Measurements from ENCODE around the gene TCEAL3.
"Not testable (repeated sequence)": the region's sequence is repeated elsewhere in the genome, so short reads cannot be mapped to it uniquely, and the experiment has no call there.

Gene TCEAL3

GRCh38 chrX:103628386-103629317 is 20.9 kb downstream of the TCEAL3 start, which contains the start of gene TCEAL1:
TSS of gene TCEAL1 (plus strand) at chrX:103628975. CDS start at chrX:103629917, 942 bp downstream.
- peak; percentile 40 for DNase-seq

DNA sequence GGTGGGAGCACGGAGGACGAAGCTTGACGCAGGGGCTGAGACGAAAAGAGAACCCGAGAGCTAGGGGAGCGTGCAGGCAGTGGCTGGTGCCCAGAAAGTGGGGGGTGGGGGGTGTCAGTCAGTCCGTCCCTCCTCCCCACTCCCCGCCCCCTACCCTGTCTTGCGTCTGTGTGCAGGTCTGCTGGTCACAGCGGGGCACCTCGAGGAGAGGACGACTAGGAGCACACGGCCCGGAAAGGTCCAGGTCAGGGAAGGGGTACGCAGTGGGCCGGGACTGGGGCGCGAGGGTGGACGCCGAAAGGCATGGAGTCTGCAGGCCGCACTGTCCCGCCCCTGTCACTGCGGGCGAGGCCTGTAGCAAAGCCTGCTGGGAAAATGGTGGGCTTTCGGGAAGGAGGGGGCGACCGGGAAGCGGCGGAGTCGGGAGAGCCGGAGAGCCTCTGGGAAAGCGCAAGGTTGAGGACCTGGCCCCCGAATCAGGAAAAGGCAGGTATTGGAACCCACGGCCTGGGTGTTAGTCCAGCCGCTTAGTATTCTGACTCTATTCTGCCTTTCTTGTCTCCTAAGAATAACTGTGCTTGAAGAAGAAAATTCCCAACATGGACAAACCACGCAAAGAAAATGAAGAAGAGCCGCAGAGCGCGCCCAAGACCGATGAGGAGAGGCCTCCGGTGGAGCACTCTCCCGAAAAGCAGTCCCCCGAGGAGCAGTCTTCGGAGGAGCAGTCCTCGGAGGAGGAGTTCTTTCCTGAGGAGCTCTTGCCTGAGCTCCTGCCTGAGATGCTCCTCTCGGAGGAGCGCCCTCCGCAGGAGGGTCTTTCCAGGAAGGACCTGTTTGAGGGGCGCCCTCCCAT is 21.8 kb downstream of the TCEAL3 start:
- peak; percentile 19 for DNase-seq

DNA sequence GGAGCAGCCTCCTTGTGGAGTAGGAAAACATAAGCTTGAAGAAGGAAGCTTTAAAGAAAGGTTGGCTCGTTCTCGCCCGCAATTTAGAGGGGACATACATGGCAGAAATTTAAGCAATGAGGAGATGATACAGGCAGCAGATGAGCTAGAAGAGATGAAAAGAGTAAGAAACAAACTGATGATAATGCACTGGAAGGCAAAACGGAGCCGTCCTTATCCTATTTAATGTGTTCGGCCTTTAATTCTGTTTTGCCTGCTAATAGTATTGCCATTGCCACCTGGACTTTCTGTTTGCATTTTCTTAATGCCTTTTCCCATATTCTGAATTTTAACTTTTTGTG is 22.4 kb downstream of the TCEAL3 start:
- DNase-seq, result no peak

DNA sequence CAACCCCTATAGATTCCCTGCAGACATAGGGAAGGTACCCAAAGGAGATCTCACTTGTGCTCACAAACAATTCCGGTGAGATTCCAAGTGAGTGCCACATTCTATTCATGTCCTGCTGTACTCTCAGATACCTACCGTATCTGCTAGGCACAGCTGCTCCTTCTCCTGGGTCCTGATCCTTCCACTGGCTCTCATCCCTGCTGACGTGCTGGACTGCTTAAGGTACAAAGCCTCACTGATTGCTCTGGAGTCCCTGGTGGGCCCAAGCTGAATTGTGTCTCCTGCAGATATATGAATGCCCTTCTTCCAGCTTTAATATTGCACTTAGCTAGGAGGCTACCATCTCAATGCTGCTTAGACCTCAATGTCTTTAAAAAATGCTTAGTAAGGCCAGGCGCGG is 23.4 kb downstream of the TCEAL3 start:
- DNase-seq, result no peak

DNA sequence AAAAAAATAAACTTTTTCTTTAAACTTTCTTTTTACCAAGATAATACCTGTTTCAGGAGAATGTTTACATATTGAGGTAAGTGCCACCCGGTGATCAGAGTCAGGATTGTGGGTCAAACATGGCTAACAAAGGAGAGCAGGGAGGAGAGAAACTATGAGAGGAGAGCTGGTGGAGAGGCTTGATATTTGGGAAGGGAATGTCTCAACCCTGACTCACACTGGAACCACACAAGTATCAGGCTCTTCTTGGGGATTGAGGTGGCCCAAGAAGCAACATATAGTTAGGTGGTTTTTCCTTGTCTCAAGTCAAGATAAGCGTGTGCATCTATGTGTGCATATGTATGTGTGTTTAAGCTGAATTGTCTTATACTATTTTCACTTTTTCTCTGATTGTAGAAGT is 27.7 kb downstream of the TCEAL3 start:
- DNase-seq, result no peak

GRCh38 chrX:103637604-103638338 is 30.0 kb downstream of the TCEAL3 start:
- DNase-seq, result no peak

- DNase-seq, result not testable (repeated sequence)
Observed at GRCh38 chrX:103638479-103639346, 30.9 kb downstream of the TCEAL3 start.

- DNase-seq, result no peak
Observed at GRCh38 chrX:103640401-103641155, 32.8 kb downstream of the TCEAL3 start.

DNA sequence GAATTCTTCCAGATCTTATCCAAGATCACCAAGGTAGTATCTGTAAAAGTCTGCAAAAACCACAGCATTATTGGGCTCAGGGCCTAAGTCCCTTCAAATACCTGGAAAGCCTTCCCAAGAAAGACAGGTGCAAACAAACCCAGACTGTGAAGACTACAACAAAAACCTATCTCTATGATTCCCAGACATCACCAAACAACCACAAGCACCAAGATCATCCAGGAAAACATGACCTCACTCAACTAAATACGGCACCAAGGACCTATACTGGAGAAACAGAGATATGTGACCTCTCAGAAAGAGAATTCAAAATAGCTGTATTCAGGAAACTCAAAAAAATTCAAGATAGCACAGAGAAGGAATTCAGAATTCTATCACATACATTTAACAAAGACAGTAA is 36.4 kb downstream of the TCEAL3 start:
- DNase-seq, result no peak

DNA sequence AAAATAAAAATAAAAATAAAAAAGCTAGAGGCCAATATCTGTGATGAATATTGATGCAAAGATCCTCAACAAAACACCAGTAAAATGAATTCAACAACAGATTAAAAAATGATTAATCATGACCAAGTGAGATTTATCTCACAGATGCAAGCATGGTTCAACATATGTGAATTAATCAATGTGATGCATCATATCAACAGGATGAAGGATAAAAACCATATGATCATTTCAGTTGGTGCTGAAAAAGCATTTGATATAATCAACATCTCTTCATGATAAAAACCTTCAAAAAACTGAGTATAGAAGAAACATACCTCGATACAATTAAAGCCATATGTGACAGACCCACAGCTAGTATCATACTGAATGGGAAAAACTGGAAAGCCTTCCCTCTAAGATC is 39.9 kb downstream of the TCEAL3 start:
- DNase-seq, result no peak

DNA sequence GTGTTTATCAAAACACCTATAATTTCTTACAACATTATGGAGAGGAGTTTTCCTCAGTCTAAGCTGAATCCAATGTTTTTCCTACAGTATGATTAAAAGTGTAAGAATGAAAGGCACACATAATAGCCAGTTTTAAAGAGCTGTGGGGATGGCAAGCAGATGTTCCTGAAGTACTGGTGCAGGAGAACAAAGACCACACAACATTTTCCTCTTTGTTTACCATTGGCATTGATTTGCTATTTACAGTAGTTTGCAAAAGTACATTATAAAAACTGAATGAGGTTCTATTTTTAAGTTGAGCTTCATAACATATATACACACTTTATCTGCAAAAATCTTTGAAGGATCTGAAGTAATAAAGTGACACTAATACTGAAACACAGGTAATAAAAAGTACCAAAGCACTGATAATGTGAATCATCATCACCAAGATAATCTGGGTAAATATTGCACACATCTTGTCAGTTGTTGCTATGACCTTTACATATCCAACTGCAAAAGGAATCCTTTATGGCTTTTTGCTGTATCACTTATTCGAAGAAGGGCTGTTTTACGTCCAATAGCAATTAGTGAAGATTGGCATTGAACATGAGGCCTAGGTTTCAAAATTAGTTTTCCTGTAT is 43.5 kb downstream of the TCEAL3 start:
- DNase-seq, result no peak

- DNase-seq, result not testable (repeated sequence)
Observed at GRCh38 chrX:103655230-103656000, 47.7 kb downstream of the TCEAL3 start.

DNA sequence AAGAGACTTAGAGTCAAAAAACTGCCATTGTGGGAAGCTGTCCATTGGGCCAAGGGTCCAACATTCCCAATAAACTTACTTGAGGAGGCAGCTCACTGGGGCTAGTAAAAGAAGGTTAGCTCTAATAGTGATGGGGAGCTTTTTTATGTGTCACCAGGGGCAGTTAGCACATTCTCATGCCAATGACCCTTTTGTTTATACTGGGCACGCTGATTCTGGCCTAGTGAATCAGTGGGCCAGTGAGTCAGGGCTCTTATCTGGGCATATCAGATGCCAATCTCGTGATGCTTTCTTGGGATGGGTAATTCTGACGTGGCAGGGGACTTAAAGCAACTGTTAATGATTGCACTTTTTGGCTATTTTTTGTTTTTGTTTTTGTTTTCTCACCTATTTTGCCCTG is 48.9 kb downstream of the TCEAL3 start:
- DNase-seq, result no peak

GRCh38 chrX:103657066-103657465 is 49.3 kb downstream of the TCEAL3 start:
- DNase-seq, result not testable (repeated sequence)

- DNase-seq, result no peak
Observed at GRCh38 chrX:103658681-103659433, 51.1 kb downstream of the TCEAL3 start.

DNA sequence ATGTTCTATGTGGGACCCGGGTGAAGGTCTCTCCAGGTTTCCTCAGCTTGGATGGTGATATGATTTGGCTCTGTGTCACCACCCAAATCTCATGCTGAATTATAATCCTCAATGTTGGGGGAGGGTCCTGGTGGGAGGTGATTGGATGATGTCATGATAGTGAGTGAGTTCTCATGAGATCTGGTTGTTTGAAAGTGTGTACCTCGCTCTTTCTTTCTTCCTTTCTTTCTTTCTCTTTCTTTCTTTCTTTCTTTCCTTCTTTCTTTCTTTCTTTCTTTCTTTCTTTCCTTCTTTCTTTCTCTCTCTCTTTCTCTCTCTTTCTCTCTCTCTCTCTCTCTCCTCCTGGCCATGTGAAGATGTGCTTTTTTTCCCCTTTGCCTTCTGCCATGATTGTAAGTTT is 51.7 kb downstream of the TCEAL3 start:
- not testable (repeated sequence) for DNase-seq

Measured in CD4-positive, alpha-beta T cell treated with Interferon gamma for 1 hour (primary cell).